ENCODE results near the gene RIPK4. TPM values are rescaled to one million over a fixed set of nuclear protein-coding genes. Genes with fewer than 3 reads are reported as not detected.

Gene RIPK4
- total RNA-seq, 1 experiment from 2014 or later, result 20.1 TPM

DNA sequence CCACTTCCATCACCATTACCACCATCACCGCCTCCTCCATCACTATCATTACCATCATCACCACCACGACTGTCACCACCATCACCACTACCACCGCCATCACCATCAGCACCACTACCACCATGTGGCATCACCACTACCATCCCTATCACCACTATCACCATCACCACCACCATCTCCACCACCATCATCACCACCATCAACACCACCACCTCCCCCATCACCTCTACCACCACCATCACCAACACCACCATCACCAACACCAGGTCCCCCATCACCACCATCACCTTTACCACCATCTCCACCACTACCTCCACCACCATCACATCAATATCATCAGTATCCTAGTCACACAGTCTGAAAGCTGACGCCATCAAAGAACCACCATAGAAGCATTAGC, 39.9 kb upstream of the RIPK4 start (continued):
- no peak for TF ChIP-seq E2F4 (CRISPR knock-in tag; IDR thresholded peaks at IDR 0.05; ENCODE audit: borderline replicate concordance, low read depth)
- TF ChIP-seq, protein P1, sequence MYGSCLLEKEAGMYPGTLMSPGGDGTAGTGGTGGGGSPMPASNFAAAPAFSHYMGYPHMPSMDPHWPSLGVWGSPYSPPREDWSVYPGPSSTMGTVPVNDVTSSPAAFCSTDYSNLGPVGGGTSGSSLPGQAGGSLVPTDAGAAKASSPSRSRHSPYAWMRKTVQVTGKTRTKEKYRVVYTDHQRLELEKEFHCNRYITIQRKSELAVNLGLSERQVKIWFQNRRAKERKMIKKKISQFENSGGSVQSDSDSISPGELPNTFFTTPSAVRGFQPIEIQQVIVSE (CRISPR knock-in tag; IDR thresholded peaks at IDR 0.05; ENCODE audit: borderline replicate concordance), result no peak
- TF ChIP-seq MYBL2 (CRISPR knock-in tag; IDR thresholded peaks at IDR 0.05), result no peak
- no peak for TF ChIP-seq ATF1 (CRISPR knock-in tag; IDR thresholded peaks at IDR 0.05)
- no peak for TF ChIP-seq ESRRA (CRISPR knock-in tag; IDR thresholded peaks at IDR 0.05; ENCODE audit: borderline replicate concordance)
- no peak for TF ChIP-seq CBFB (CRISPR knock-in tag; IDR thresholded peaks at IDR 0.05; ENCODE audit: low read depth)
- TF ChIP-seq ZNF317 (CRISPR knock-in tag; IDR thresholded peaks at IDR 0.05; ENCODE audit: borderline replicate concordance, low read depth), result no peak

DNA sequence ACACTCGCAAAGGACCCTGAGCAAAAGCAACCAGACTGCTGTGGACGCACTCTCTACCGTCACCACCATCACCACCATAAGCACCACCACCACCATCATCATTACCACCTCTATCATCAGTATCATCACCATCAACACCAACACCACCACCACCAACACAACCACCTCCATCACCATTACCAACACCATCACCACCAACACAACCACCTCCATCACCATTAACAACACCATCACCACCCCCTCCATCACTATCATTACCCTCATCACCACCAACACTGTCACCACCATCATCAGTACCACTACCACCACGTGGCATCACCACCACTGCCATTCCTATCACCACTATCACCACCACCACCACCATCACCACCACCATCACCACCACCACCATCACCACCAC, 38.8 kb upstream of the RIPK4 start:
- POLR2A ChIA-PET, result no interaction called here
- ATAC-seq, result no peak
- Mint-ChIP-seq H3K36me3 (peaks cover 23% of the 10 kb centered on the region), H3K4me3 (no peak overlapping the region), H3K9me3 (peaks cover 15% of the 10 kb centered on the region), H3K27me3 (ENCODE audit: low read depth) (no peaks in the 10 kb centered on the region), H3K4me1 (no peaks in the 10 kb centered on the region), H3K27ac (no peak overlapping the region)
- no peak for TF ChIP-seq ARID4B (CRISPR knock-in tag; IDR thresholded peaks at IDR 0.05; ENCODE audit: borderline replicate concordance)
- TF ChIP-seq, protein P2, sequence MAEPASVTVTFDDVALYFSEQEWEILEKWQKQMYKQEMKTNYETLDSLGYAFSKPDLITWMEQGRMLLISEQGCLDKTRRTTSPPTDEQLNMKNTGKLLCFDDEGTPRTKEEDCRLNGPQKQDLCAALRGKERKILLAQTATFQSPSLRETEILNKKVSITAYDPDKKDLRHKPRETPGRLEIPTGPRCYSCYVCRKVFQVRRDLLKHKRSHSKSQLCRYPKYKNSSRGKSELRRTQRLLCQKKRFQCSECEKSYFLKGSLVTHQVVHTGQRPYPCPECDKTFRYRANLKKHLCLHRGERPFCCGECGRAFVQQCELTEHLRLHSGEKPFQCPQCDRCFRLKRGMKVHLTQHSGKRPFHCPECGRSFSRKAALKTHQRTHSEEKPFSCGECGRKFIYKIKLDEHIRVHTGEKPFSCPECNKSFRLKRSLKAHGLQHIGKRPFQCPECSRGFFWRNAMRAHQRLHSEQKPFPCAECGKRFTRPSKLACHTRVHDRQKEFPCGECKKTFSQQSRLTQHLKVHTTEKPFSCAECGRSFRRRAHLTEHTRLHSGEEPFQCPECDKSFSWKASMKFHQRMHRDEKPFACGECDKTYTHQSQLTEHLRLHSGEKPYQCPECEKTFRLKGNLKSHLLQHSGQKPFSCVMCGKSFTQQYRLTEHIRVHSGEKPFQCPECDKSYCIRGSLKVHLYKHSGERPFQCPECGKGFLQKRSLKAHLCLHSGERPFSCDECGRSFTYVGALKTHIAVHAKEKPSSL (CRISPR knock-in tag; conservative IDR thresholded peaks at IDR 0.05), result no peak
- DNase-seq (ENCODE audit: low spot score), result no peak
- CTCF ChIA-PET, result interaction anchor here (1.4 kb wide), 1 partner anchor 11 kb away, joined by 6 read pairs; no protein-coding TSS in a partner anchor

- no peak for ATAC-seq
- Mint-ChIP-seq H3K9me3 (peaks cover 15% of the 10 kb centered on the region), H3K27ac (no peak overlapping the region), H3K36me3 (peaks cover 24% of the 10 kb centered on the region), H3K4me1 (no peaks in the 10 kb centered on the region), H3K27me3 (ENCODE audit: low read depth) (no peaks in the 10 kb centered on the region), H3K4me3 (no peak overlapping the region)
- POLR2A ChIA-PET, result no interaction called here
- no peak for DNase-seq (ENCODE audit: low spot score)
- CTCF ChIA-PET, result interaction anchor here (1.4 kb wide), 1 partner anchor 12 kb away, joined by 6 read pairs; no protein-coding TSS in a partner anchor
- TF ChIP-seq USF1 (CRISPR knock-in tag; IDR thresholded peaks at IDR 0.05), result no peak
- TF ChIP-seq ZNF138 (CRISPR knock-in tag; conservative IDR thresholded peaks at IDR 0.05), result no peak
- no peak for TF ChIP-seq EMX1 (CRISPR knock-in tag; IDR thresholded peaks at IDR 0.05)
- no peak for TF ChIP-seq NFATC4 (CRISPR knock-in tag; IDR thresholded peaks at IDR 0.05)
- TF ChIP-seq CREB1 (CRISPR knock-in tag; IDR thresholded peaks at IDR 0.05), result no peak
- no peak for TF ChIP-seq NFE2L1 (CRISPR knock-in tag; IDR thresholded peaks at IDR 0.05)
- TF ChIP-seq, protein P1 (CRISPR knock-in tag; IDR thresholded peaks at IDR 0.05; ENCODE audit: borderline replicate concordance), result no peak
- TF ChIP-seq HMGXB4 (CRISPR knock-in tag; IDR thresholded peaks at IDR 0.05), result no peak
- TF ChIP-seq MXD4 (CRISPR knock-in tag; IDR thresholded peaks at IDR 0.05; ENCODE audit: borderline replicate concordance), result no peak
- no peak for TF ChIP-seq MYBL2 (CRISPR knock-in tag; IDR thresholded peaks at IDR 0.05)
- no peak for TF ChIP-seq ZNF219 (CRISPR knock-in tag; IDR thresholded peaks at IDR 0.05; ENCODE audit: borderline replicate concordance)
- TF ChIP-seq, protein P2 (CRISPR knock-in tag; conservative IDR thresholded peaks at IDR 0.05), result no peak
- TF ChIP-seq ZNF232 (CRISPR knock-in tag; IDR thresholded peaks at IDR 0.05), result no peak
Observed at GRCh38 chr21:41805038-41805437, 38.2 kb upstream of the RIPK4 start.
